Kidney tubule cell (primary cell): ENCODE measurements around the gene PJA2.
"Not testable (repeated sequence)": the region's sequence is repeated elsewhere in the genome, so short reads cannot be mapped to it uniquely, and the experiment has no call there.

Experiments used
- DNase-seq: peaks from one replicate; pipeline ENCODE4 v3.0.0-alpha.2; 2018; ENCODE audit warnings: low spot score

The PJA2 gene

GRCh38 chr5:109409844-109410388 is at the start of gene PJA2:
Gene PJA2, minus strand, starts transcription at chr5:109409974. Its CDS starts 26,541 bp downstream, at chr5:109383433.
- DNase-seq: peak; percentile 100

- peak; percentile 99 for DNase-seq
Measured at GRCh38 chr5:109455598-109456096, 45.9 kb upstream of the PJA2 start.

- peak; percentile 66 for DNase-seq
Measured at GRCh38 chr5:109454731-109455505, 45.1 kb upstream of the PJA2 start.

GRCh38 chr5:109453251-109453650 is 43.5 kb upstream of the PJA2 start:
- DNase-seq: peak; percentile 52

GRCh38 chr5:109452661-109453060 is 42.9 kb upstream of the PJA2 start:
- no peak for DNase-seq

GRCh38 chr5:109451146-109451545 is 41.4 kb upstream of the PJA2 start:
- no peak for DNase-seq

GRCh38 chr5:109450129-109450877 is 40.5 kb upstream of the PJA2 start:
- no peak for DNase-seq

- no peak for DNase-seq
Measured at GRCh38 chr5:109448838-109449237, 39.1 kb upstream of the PJA2 start.

GRCh38 chr5:109439590-109439989 is 29.8 kb upstream of the PJA2 start:
- no peak for DNase-seq

- no peak for DNase-seq
Measured at GRCh38 chr5:109426075-109426474, 16.3 kb upstream of the PJA2 start.

GRCh38 chr5:109425521-109425920 is 15.7 kb upstream of the PJA2 start:
- DNase-seq: not testable (repeated sequence)

- no peak for DNase-seq
Measured at GRCh38 chr5:109421956-109422355, 12.2 kb upstream of the PJA2 start.

- no peak for DNase-seq
Measured at GRCh38 chr5:109418712-109419352, 9.1 kb upstream of the PJA2 start.

GRCh38 chr5:109416882-109417281 is 7.1 kb upstream of the PJA2 start:
- peak; percentile 43 for DNase-seq

- peak; percentile 35 for DNase-seq
Measured at GRCh38 chr5:109413921-109414461, 4.2 kb upstream of the PJA2 start.

- peak; percentile 58 for DNase-seq
Measured at GRCh38 chr5:109413458-109413857, 3.7 kb upstream of the PJA2 start.

- DNase-seq: no peak
Measured at GRCh38 chr5:109412981-109413402, 3.2 kb upstream of the PJA2 start.

GRCh38 chr5:109411627-109412026 is 1.9 kb upstream of the PJA2 start:
- peak; percentile 89 for DNase-seq

- DNase-seq: no peak
Measured at GRCh38 chr5:109411149-109411514, 1.4 kb upstream of the PJA2 start.

GRCh38 chr5:109410389-109411148 is 795 bp upstream of the PJA2 start:
- DNase-seq: peak; percentile 77
